ENCODE results near the gene MBP. TPM values are rescaled to one million over a fixed set of nuclear protein-coding genes. Genes with fewer than 3 reads are reported as not detected.

MBP gene
- total RNA-seq, 4 donors from 2014 or later = 28.6 to 55.0 (median 50.4) TPM

DNA sequence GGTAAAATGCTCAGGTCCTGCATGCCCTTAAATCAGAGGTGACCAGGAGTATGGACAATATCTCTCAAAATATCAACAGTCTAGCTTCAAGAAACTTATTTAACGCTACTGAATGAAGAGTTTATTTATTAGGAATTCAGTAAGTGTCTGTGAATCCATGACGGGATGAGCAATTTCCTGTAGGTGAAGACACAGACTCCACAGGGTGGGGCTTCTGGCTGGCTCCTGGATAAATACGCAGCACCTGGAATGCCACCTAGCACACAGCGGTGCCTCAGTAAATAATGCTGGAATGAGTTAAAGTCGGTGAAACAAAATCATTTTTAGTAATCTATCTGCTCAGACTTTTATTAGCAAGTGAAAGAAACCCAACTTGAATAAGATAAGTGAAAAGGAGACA is 29.4 kb upstream of the MBP start:
- Histone ChIP-seq H3K27me3 (peaks cover 0 to 5% (median 0%) of the 10 kb centered on the region in 3 donors), H3K4me1 (no peaks in the 10 kb centered on the region), H3K9me3 (no peaks in the 10 kb centered on the region), H3K36me3 (no peaks in the 10 kb centered on the region), H3K27ac (no peak overlapping the region), H3K4me3 (no peak overlapping the region)
- no peak for ATAC-seq
- TF ChIP-seq POLR2A (IDR thresholded peaks at IDR 0.05) = no peak
- TF ChIP-seq, protein P1, sequence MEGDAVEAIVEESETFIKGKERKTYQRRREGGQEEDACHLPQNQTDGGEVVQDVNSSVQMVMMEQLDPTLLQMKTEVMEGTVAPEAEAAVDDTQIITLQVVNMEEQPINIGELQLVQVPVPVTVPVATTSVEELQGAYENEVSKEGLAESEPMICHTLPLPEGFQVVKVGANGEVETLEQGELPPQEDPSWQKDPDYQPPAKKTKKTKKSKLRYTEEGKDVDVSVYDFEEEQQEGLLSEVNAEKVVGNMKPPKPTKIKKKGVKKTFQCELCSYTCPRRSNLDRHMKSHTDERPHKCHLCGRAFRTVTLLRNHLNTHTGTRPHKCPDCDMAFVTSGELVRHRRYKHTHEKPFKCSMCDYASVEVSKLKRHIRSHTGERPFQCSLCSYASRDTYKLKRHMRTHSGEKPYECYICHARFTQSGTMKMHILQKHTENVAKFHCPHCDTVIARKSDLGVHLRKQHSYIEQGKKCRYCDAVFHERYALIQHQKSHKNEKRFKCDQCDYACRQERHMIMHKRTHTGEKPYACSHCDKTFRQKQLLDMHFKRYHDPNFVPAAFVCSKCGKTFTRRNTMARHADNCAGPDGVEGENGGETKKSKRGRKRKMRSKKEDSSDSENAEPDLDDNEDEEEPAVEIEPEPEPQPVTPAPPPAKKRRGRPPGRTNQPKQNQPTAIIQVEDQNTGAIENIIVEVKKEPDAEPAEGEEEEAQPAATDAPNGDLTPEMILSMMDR (IDR thresholded peaks at IDR 0.05 in 4 of 5, conservative IDR thresholded peaks at IDR 0.05 in 1 of 5) = no peak
- DNase-seq = no peak
- in situ Hi-C loops (cut with MboI; ENCODE audit: low sequenced_read_pairs in 4 of 4) = no loop called here
- intact Hi-C loops (cut with DNase I; ENCODE audit: low total_unique reads) = no loop called here

DNA sequence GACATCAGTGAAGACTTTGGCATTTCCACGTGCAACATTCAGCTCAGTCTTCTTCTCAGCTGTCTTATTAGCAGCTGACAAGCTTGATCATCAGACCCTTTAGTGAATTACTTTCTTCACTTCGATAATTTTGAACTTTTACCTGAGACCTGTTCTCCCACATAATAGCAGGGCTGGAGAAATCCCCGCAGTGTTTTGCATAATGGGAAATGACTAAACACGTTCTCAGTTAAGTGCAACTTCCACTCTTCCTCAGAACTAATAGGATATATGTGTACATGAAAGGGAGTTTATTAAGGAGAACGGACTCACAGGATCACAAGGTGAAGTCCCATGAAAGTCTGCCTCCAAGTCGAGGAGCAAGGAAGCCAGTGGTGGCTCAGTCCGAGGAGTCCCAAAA is 28.8 kb upstream of the MBP start:
- TF ChIP-seq, protein P1 (IDR thresholded peaks at IDR 0.05 in 4 of 5, conservative IDR thresholded peaks at IDR 0.05 in 1 of 5) = no peak
- no peak for ATAC-seq
- intact Hi-C loops (cut with DNase I; ENCODE audit: low total_unique reads) = no loop called here
- in situ Hi-C loops (cut with MboI; ENCODE audit: low sequenced_read_pairs in 4 of 4) = no loop called here
- no peaks in the 10 kb centered on the region for H3K9me3 ChIP-seq
- no peak overlapping the region for H3K27ac ChIP-seq
- no peak for DNase-seq
- H3K4me1 ChIP-seq = no peaks in the 10 kb centered on the region
- no peak overlapping the region for H3K4me3 ChIP-seq
- no peaks in the 10 kb centered on the region for H3K36me3 ChIP-seq
- H3K27me3 ChIP-seq = peaks cover 0 to 5% (median 0%) of the 10 kb centered on the region in 3 donors

DNA sequence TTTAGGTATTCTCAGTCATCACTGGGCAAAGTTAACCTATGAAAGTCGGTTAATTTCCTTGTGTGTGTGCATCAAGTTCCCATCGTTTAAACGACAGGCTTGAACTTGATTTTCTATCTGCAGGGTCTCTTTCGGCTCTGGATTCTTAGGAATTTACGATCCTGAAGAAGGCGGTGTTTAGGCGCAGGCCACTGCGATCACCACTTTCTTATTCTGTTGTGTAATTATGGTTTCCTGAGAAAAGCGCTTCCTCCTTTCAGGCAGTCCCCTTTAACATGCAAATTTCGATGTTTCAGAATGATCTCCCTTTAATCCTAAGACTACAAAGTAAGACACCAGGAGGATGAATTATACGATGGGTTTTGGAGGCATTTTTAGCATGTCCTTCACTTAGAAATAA is 27.9 kb upstream of the MBP start:
- Histone ChIP-seq H3K27me3 (peaks cover 0 to 4% (median 0%) of the 10 kb centered on the region in 3 donors), H3K9me3 (no peaks in the 10 kb centered on the region), H3K36me3 (no peaks in the 10 kb centered on the region), H3K4me3 (no peak overlapping the region), H3K4me1 (no peaks in the 10 kb centered on the region), H3K27ac (no peak overlapping the region)
- ATAC-seq = no peak
- TF ChIP-seq POLR2A (IDR thresholded peaks at IDR 0.05) = no peak
- TF ChIP-seq, protein P1 (IDR thresholded peaks at IDR 0.05 in 4 of 5, conservative IDR thresholded peaks at IDR 0.05 in 1 of 5) = no peak
- intact Hi-C loops (cut with DNase I; ENCODE audit: low total_unique reads) (no loop called here), in situ Hi-C loops (cut with MboI; ENCODE audit: low sequenced_read_pairs in 4 of 4) (no loop called here)
- no peak for DNase-seq

DNA sequence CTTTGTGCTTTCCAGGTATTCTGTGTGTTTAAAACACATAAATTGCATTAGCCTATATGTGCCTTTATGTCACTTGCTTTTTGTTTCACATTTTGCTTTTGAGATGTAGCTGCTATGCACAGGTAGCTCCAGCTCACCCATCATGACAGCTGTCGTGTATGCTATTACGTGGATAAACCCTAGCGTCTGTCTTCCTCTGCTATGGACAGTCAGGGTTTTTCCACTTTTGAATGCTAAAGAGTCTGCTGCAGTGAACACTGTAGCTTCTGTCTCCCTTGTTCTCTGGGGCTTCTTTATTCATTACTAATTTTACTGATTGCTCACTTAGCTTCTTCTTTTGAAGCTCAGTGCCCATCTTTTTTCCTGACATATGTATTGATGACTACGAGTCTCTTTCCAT is 24.7 kb upstream of the MBP start:
- in situ Hi-C loops (cut with MboI; ENCODE audit: low sequenced_read_pairs in 4 of 4) = no loop called here
- intact Hi-C loops (cut with DNase I; ENCODE audit: low total_unique reads) = no loop called here

DNA sequence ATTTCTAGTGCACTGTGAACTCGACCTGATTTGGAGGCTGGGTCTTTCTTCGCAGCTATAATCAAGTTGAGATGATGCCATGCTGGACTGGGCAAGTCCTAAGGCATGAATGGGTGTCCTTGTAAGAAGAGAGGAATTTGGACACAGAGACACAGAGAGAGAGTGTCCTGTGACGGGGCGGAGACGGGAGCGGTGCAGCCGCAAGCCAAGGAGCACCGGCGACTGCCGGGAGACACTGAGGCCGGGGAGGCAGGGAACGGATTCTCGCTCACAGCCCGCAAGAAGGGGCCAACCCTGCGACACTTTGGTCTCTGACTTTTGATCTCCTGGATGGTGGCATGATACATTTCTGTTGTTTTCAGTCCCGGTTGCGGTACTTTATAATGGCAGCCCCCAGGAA is 22.4 kb upstream of the MBP start:
- in situ Hi-C loops (cut with MboI; ENCODE audit: low sequenced_read_pairs in 4 of 4) = no loop called here
- no peak for DNase-seq

More for the DNA sequence above, 24.7 kb upstream of the MBP start:
- DNase-seq (no peak), ATAC-seq (no peak)
- H3K4me3 ChIP-seq = no peak overlapping the region
- no peaks in the 10 kb centered on the region for H3K27me3 ChIP-seq
- H3K9me3 ChIP-seq = no peaks in the 10 kb centered on the region
- TF ChIP-seq, protein P1 (IDR thresholded peaks at IDR 0.05 in 4 of 5, conservative IDR thresholded peaks at IDR 0.05 in 1 of 5) = no peak
- no peak for TF ChIP-seq POLR2A (IDR thresholded peaks at IDR 0.05)
- H3K4me1 ChIP-seq = no peaks in the 10 kb centered on the region
- no peak overlapping the region for H3K27ac ChIP-seq
- no peaks in the 10 kb centered on the region for H3K36me3 ChIP-seq

More for the DNA sequence above, 22.4 kb upstream of the MBP start:
- ATAC-seq = no peak
- no peak for TF ChIP-seq POLR2A (IDR thresholded peaks at IDR 0.05)
- TF ChIP-seq, protein P1 (IDR thresholded peaks at IDR 0.05 in 4 of 5, conservative IDR thresholded peaks at IDR 0.05 in 1 of 5) = no peak
- Histone ChIP-seq H3K36me3 (no peaks in the 10 kb centered on the region), H3K4me3 (no peak overlapping the region), H3K9me3 (no peaks in the 10 kb centered on the region), H3K27ac (no peak overlapping the region), H3K4me1 (no peaks in the 10 kb centered on the region), H3K27me3 (no peaks in the 10 kb centered on the region)
- intact Hi-C loops (cut with DNase I; ENCODE audit: low total_unique reads) = no loop called here

Data from gastrocnemius medialis (tissue), 4 donors.